8988T (cell line): ENCODE results near the gene TMEM128.
"Not testable (repeated sequence)": the region's sequence is repeated elsewhere in the genome, so short reads cannot be mapped to it uniquely, and the experiment has no call there.

ENCODE experiments used
- DNase-seq: peaks from one replicate; pipeline ENCODE4 v3.0.0; 2011

Gene TMEM128

GRCh38 chr4:4254666-4255065 lies 6.6 kb upstream of the TMEM128 start:
- DNase-seq: no peak

- DNase-seq: no peak
Observed at GRCh38 chr4:4254199-4254598, 6.2 kb upstream of the TMEM128 start.

GRCh38 chr4:4249866-4250265 lies 1.8 kb upstream of the TMEM128 start:
- no peak for DNase-seq

DNA sequence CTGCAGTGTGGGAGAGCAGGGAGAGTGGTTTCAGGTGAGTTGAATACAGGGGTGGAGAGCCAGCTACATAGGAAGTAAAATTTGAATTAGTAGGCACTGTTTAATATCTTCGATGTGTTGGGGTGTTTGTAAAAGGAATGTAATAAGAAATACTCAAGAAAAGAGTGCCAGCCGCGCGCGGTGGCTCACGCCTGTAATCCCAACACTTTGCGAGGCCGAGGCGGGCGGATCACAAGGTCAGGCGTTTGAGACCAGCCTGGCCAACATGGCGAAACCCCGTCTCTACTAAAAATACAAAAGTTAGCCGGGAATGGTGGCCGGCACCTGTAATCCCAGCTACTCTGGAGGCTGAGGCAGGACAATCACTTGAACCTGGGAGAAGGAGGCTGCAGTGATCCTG lies 1.3 kb upstream of the TMEM128 start:
- not testable (repeated sequence) for DNase-seq

DNA sequence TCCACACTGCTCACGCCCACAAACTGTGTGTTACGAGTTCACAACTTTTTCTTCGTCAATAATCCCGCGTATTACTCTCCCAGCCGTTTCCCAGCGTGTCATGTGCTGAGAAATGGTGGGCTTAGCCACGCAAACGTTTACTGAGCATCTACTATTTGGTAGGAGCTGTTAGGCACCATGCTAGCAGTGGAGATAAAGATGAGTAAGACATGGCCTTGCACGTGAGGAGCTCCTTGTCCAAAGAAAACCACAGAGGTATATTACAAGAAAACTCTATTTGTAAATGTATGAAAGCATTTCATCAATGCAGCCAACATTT lies 821 bp upstream of the TMEM128 start:
- no peak for DNase-seq

GRCh38 chr4:4247696-4248028 lies 361 bp downstream of the TMEM128 start:
- DNase-seq: no peak

GRCh38 chr4:4245172-4245571 lies 2.9 kb downstream of the TMEM128 start:
- DNase-seq: no peak

GRCh38 chr4:4239551-4239950 lies 8.5 kb downstream of the TMEM128 start:
- not testable (repeated sequence) for DNase-seq

GRCh38 chr4:4233610-4234009 lies 14.4 kb downstream of the TMEM128 start:
- DNase-seq: no peak

GRCh38 chr4:4228356-4228668 lies 19.7 kb downstream of the TMEM128 start:
- no peak for DNase-seq

- no peak for DNase-seq
Observed at GRCh38 chr4:4227510-4228355, 20.3 kb downstream of the TMEM128 start.

DNA sequence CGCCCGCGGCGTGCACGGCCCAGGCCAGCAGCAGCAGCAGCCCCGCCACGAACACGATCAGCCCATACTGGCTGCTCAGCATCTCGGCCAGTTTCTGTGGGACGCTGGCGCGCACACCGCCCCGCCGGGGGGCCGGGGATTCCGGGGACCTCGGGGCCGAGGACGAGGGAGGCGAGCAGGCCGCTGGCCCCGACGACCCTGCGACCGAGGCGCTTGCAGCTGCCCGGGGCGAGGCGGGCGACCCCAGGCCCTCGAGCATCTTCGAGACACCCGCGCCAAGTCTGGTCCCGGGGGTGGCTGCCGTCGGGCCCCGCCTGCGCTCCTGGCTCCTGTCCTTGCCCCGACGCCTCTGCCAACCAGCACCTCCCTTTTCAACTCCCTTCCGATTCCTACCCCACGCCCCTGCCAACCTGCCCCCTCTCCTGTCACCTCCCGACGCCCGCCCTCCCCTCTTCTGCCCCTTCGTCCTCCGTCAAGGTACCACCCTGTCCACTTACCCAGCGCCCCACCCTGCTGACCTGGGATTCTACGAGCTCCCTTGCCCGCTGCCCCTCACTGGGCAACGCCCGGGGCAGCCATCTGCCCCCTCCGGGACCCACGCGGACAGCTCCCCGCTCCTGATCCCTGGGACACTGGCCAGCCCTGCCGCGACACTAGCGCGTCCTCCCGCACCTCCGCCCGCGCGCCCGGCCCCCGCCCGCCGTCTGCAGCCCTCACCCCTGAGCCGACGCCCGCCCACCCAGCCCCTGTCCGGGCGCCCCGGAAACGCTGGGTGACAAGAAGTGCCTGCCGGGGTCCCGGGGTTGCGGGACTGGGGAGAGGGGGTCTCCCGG lies 21.2 kb downstream of the TMEM128 start, which contains the start of gene OTOP1:
OTOP1 (minus strand) TSS at position 324 of the 833 bp plus-strand sequence; CDS start at position 259, 65 bp downstream.
- no peak for DNase-seq

DNA sequence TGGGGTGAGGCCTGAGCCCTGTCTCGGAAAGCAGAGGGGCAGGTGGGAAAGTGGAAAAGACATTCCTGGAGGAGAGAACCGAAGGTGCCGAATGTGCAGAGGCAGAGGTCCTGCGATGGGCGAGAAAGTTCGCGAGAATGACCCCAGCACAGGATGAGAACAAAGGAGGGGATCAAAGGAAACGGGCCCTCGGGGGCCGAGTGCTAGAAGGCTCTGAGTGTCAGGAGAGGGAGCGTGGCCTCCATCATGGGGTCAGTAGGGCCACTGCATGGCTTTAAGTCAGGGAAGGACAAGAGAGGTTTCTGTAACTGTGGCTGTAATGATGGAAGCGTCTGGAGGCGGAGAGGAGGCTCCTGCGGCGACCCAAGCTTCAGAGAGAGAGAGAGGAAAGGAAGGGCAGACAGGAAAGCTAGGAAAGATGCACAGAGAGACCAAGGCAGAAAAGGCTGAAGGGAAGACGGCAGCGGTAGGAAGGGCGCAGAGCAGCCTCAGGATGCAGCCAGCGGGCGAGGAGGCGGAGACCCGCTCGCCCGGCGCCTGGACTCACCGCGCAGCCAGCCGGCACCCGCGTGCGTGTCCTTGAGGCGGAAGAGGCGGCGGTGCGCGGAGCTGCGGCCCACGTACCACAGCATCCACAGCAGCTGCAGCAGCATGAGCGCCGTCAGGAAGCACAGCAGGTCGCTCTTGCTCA lies 22.0 kb downstream of the TMEM128 start:
- no peak for DNase-seq

GRCh38 chr4:4217113-4217512 lies 30.9 kb downstream of the TMEM128 start:
- DNase-seq: no peak

DNA sequence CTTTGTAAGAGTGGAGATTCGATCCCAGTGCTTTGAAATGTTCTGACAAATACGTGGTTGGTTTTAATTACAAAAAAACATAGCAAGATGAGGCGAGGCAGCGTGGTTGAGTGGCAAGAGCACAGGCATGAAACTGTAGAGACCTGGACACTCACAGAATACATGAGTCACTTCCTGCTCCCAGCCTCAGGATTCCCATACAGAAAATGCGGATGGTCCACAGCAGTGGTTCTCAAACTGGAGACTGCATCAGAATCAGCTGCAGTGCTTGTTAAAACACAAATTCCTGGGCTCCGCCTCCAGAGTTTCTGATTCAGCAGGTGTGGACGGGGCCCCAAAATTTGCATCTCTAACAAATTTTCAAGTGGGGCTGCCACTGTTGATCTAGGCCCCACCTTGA lies 31.4 kb downstream of the TMEM128 start:
- DNase-seq: no peak

DNA sequence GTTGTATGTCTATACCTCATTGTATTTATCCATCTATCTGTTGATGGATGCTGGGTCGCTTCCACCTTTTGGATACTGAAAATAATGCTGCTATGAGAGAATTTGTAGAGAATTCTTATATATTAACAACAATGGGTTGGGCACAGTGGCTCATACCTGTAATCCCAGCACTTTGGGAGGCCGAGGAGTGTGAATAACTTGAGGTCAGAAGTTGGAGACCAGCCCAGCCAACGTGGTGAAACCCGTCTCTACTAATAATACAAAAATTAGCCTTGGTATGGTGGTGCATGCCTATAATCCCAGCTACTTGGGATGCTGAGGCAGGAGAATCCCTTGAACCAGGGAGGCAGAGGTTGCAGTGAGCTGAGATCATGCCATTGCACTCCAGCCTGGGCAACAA lies 34.3 kb downstream of the TMEM128 start:
- not testable (repeated sequence) for DNase-seq

DNA sequence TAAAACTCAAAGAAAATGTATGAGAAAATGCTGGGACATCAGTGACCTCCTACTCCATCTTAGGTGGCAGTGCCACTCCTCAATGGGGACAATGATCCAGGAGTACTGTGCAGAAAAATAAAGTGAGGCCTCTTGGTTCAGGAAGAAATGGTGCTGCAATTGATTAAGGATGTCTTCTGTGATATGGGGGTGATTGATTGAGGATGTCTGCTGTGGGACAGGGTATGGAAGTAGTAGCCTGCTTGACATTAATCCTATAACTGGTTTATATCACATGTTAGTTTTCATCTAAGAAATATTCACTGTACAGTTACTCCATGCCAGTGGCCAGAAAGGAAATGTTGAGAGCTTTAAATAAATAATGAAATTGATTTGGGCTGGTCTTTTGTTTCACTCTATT lies 41.8 kb downstream of the TMEM128 start:
- DNase-seq: no peak

- no peak for DNase-seq
Observed at GRCh38 chr4:4204401-4204745, 43.6 kb downstream of the TMEM128 start.

DNA sequence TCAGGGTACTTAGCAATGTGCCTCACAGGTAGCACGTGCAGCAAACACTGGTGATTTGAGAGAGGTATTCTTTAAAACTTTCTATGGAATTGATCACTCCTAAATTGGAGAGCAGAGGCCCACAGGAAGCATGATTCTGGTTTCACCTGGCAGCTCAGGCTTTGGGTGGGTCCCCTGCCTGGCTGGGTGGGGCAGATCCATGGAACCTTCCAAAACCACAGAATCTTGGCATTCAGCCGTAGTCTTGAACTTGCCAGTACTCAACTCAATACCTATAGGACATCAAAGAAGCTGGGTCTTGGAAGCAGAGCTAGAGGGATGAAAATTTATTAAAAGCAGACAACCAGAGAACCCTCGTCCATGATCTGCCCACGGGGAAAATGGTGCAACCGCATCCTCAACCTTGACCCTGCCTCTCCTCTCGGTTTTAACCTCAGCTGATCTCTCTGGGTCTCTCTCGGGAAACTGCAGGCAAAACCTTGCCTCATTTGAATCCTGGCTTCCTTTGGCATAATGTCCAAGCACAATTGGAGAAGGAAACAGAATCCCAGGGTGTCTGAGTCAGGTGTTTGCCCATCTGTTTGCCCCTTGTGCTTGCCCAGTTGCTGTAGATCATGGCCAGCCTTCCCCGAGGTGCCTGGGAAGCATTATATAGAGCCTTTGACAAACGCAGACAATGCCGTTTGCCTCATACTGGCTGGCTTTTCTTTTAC lies 44.2 kb downstream of the TMEM128 start:
- DNase-seq: no peak

- DNase-seq: no peak
Observed at GRCh38 chr4:4202510-4202909, 45.5 kb downstream of the TMEM128 start.

DNA sequence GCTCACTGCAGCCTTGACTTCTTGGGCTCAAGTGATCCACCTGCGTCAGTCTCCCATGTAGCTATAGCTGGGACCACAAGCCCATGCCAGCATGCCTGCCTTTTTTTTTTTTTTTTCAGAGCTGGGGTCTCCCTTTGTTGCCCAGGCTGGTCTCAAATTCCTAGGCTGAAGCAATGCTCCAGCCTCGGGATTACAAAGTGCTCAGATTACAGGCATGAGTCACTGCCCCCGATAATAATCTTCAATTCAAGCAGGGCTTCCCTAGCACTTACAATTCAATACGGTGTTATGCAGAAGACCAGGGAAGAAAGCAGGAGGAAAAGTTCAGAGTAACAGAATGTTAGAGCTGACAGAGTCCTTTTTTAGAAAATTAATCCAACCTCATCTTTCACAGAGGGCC lies 47.4 kb downstream of the TMEM128 start:
- DNase-seq: no peak

- DNase-seq: no peak
Observed at GRCh38 chr4:4195354-4195753, 52.7 kb downstream of the TMEM128 start.

DNA sequence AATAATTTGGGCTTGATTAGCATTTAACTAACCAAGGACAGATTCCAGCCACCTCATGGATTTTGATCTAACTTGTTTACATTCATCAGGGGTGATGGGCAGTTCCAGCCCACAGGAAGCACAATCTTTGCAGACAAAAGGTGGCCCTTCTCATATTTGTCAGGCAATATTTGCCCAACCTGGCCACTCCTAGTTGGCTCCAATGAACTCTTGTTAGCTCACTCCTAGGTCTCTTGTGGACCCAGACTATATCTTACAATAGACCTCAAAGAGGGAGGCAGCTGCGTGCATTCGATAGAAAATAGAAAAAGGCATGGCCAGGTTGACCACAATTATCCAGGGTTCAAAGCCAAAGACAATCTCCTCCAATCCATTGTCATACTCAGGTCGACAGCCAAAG lies 59.5 kb downstream of the TMEM128 start:
- not testable (repeated sequence) for DNase-seq
